Stimulated activated memory B cell treated with anti-CD40 and anti-IgM and Interleukin-4, amounts not matched to agents 10 μg/mL and 1 μg/mL and 100 μg/mL, for 72 hours (primary cell): Measurements from ENCODE around the gene HPCA.
A peak's percentile ranks its signal among the peaks of the same experiment; 100 is the strongest.

ENCODE experiments used
- ATAC-seq: fragments of 150-1000 bp; cut with Tn5 transposase; 2 replicates; pipeline ENCODE4 v1.10.0; 2021
- H3K27ac Mint-ChIP-seq: one replicate; pipeline ENCODE4 v1.8.0; 2022; ENCODE audit warnings: mild to moderate bottlenecking, mixed read lengths
- H3K27me3 Mint-ChIP-seq: one replicate; pipeline ENCODE4 v1.8.0; 2022; ENCODE audit warnings: mixed read lengths
- H3K36me3 Mint-ChIP-seq: one replicate; pipeline ENCODE4 v1.8.0; 2022; ENCODE audit warnings: mixed read lengths
- H3K4me1 Mint-ChIP-seq: one replicate; pipeline ENCODE4 v1.8.0; 2022; ENCODE audit warnings: mixed read lengths
- H3K4me3 Mint-ChIP-seq: one replicate; pipeline ENCODE4 v1.8.0; 2022; ENCODE audit warnings: mild to moderate bottlenecking, moderate library complexity, mixed read lengths
- H3K9me3 Mint-ChIP-seq: one replicate; pipeline ENCODE4 v1.8.0; 2022; ENCODE audit warnings: mixed read lengths

Gene HPCA

GRCh38 chr1:32892368-32893197 is 6.3 kb downstream of the HPCA start:
- no peak overlapping the region for H3K27ac Mint-ChIP-seq
- H3K36me3 Mint-ChIP-seq: peaks cover 6% of the 10 kb centered on the region
- H3K4me3 Mint-ChIP-seq: peak overlapping the region; percentile 71
- peaks cover 85% of the 10 kb centered on the region for H3K27me3 Mint-ChIP-seq
- peaks cover 20% of the 10 kb centered on the region for H3K4me1 Mint-ChIP-seq
- peak; percentile 37 for ATAC-seq
- no peaks in the 10 kb centered on the region for H3K9me3 Mint-ChIP-seq

GRCh38 chr1:32893198-32894018 is 7.1 kb downstream of the HPCA start:
- H3K36me3 Mint-ChIP-seq: peaks cover 6% of the 10 kb centered on the region
- peaks cover 77% of the 10 kb centered on the region for H3K27me3 Mint-ChIP-seq
- H3K9me3 Mint-ChIP-seq: no peaks in the 10 kb centered on the region
- ATAC-seq: no peak
- no peak overlapping the region for H3K27ac Mint-ChIP-seq
- peak overlapping the region; percentile 71 for H3K4me3 Mint-ChIP-seq
- H3K4me1 Mint-ChIP-seq: peaks cover 20% of the 10 kb centered on the region

- H3K36me3 Mint-ChIP-seq: peaks cover 6% of the 10 kb centered on the region
- no peak overlapping the region for H3K27ac Mint-ChIP-seq
- peaks cover 20% of the 10 kb centered on the region for H3K4me1 Mint-ChIP-seq
- ATAC-seq: no peak
- H3K4me3 Mint-ChIP-seq: peak overlapping the region; percentile 58
- no peaks in the 10 kb centered on the region for H3K9me3 Mint-ChIP-seq
- H3K27me3 Mint-ChIP-seq: peaks cover 70% of the 10 kb centered on the region
These were observed 7.8 kb downstream of the HPCA start for GRCh38 chr1:32894019-32894600.

GRCh38 chr1:32894681-32895080 is 8.4 kb downstream of the HPCA start:
- peaks cover 20% of the 10 kb centered on the region for H3K4me1 Mint-ChIP-seq
- no peak overlapping the region for H3K4me3 Mint-ChIP-seq
- H3K9me3 Mint-ChIP-seq: no peaks in the 10 kb centered on the region
- peaks cover 6% of the 10 kb centered on the region for H3K36me3 Mint-ChIP-seq
- peaks cover 64% of the 10 kb centered on the region for H3K27me3 Mint-ChIP-seq
- no peak overlapping the region for H3K27ac Mint-ChIP-seq
- ATAC-seq: no peak

GRCh38 chr1:32895325-32896215 is 9.3 kb downstream of the HPCA start:
- H3K36me3 Mint-ChIP-seq: peaks cover 6% of the 10 kb centered on the region
- peaks cover 22% of the 10 kb centered on the region for H3K4me1 Mint-ChIP-seq
- no peak for ATAC-seq

GRCh38 chr1:32896451-32896850 is 10.2 kb downstream of the HPCA start:
- Mint-ChIP-seq H3K4me1 (peaks cover 26% of the 10 kb centered on the region), H3K27me3 (peaks cover 59% of the 10 kb centered on the region), H3K9me3 (no peaks in the 10 kb centered on the region), H3K4me3 (no peak overlapping the region), H3K27ac (no peak overlapping the region), H3K36me3 (peaks cover 6% of the 10 kb centered on the region)
- no peak for ATAC-seq

More at GRCh38 chr1:32895325-32896215, 9.3 kb downstream of the HPCA start:
- H3K27me3 Mint-ChIP-seq: peaks cover 61% of the 10 kb centered on the region
- no peaks in the 10 kb centered on the region for H3K9me3 Mint-ChIP-seq
- no peak overlapping the region for H3K27ac Mint-ChIP-seq
- H3K4me3 Mint-ChIP-seq: no peak overlapping the region

- no peak overlapping the region for H3K4me3 Mint-ChIP-seq
- H3K27me3 Mint-ChIP-seq: peaks cover 59% of the 10 kb centered on the region
- no peak for ATAC-seq
- no peak overlapping the region for H3K27ac Mint-ChIP-seq
- peaks cover 1% of the 10 kb centered on the region for H3K36me3 Mint-ChIP-seq
- no peaks in the 10 kb centered on the region for H3K9me3 Mint-ChIP-seq
- peaks cover 26% of the 10 kb centered on the region for H3K4me1 Mint-ChIP-seq
These were observed 11.1 kb downstream of the HPCA start for GRCh38 chr1:32897082-32898049.

GRCh38 chr1:32898056-32898455 is 11.8 kb downstream of the HPCA start:
- Mint-ChIP-seq H3K27ac (no peak overlapping the region), H3K4me1 (peaks cover 20% of the 10 kb centered on the region), H3K4me3 (no peak overlapping the region), H3K36me3 (no peaks in the 10 kb centered on the region), H3K9me3 (no peaks in the 10 kb centered on the region), H3K27me3 (peaks cover 59% of the 10 kb centered on the region)
- ATAC-seq: no peak

- Mint-ChIP-seq H3K4me3 (no peak overlapping the region), H3K27me3 (peaks cover 54% of the 10 kb centered on the region), H3K9me3 (no peaks in the 10 kb centered on the region), H3K27ac (no peak overlapping the region), H3K4me1 (peaks cover 11% of the 10 kb centered on the region), H3K36me3 (no peaks in the 10 kb centered on the region)
- ATAC-seq: no peak
These were observed 12.7 kb downstream of the HPCA start for GRCh38 chr1:32898958-32899357.

GRCh38 chr1:32899586-32900296 is 13.4 kb downstream of the HPCA start:
- Mint-ChIP-seq H3K27me3 (peaks cover 51% of the 10 kb centered on the region), H3K9me3 (no peaks in the 10 kb centered on the region), H3K36me3 (no peaks in the 10 kb centered on the region), H3K27ac (no peak overlapping the region), H3K4me3 (no peak overlapping the region), H3K4me1 (peaks cover 11% of the 10 kb centered on the region)
- ATAC-seq: no peak

GRCh38 chr1:32900371-32900955 is 14.2 kb downstream of the HPCA start:
- Mint-ChIP-seq H3K9me3 (no peaks in the 10 kb centered on the region), H3K36me3 (no peaks in the 10 kb centered on the region), H3K27me3 (peaks cover 44% of the 10 kb centered on the region), H3K4me1 (peaks cover 11% of the 10 kb centered on the region), H3K4me3 (peak overlapping the region; percentile 68), H3K27ac (peak overlapping the region; percentile 51)
- ATAC-seq: no peak

GRCh38 chr1:32900956-32901822 is 14.9 kb downstream of the HPCA start, which contains the start of gene TMEM54:
Gene TMEM54, minus strand, starts transcription at chr1:32901389. Its CDS starts 151 bp downstream, at chr1:32901238.
- Mint-ChIP-seq H3K27ac (peak within 1 kb of the TSS; percentile 51), H3K4me3 (peak within 1 kb of the TSS; percentile 76), H3K4me1 (peaks cover 11% of the 10 kb centered on the region), H3K36me3 (no peaks in the 10 kb centered on the region), H3K27me3 (peaks cover 37% of the 10 kb centered on the region), H3K9me3 (no peaks in the 10 kb centered on the region)
- peak; percentile 54 for ATAC-seq
